Hepatocyte (in vitro differentiated cells): ENCODE results near the gene RAI1. TPM values are rescaled to one million over a fixed set of nuclear protein-coding genes. Genes with fewer than 3 reads are reported as not detected.

ENCODE experiments used
- DNase-seq: peaks from one replicate; pipeline ENCODE4 v3.0.0-alpha.2; 2016; ENCODE audit warnings: low spot score
- H2AFZ ChIP-seq: fragments of 200-600 bp; sonication (generic); 2 replicates; pipeline ENCODE4 v1.6.0; 2016; ENCODE audit warnings: antibody characterized with exemption, mild to moderate bottlenecking
- H3K27ac ChIP-seq: fragments of 200-600 bp; sonication (generic); 2 replicates; pipeline ENCODE4 v1.5.1; 2016; ENCODE audit warnings: mild to moderate bottlenecking
- H3K27me3 ChIP-seq: fragments of 200-600 bp; sonication (generic); 2 replicates; pipeline ENCODE4 v1.6.1; 2016
- H3K36me3 ChIP-seq: fragments of 200-600 bp; sonication (generic); replicated peaks from 2 replicates; pipeline ENCODE4 v1.5.1; 2016; ENCODE audit warnings: low read depth; ENCODE audit not compliant: insufficient read depth
- H3K4me1 ChIP-seq: fragments of 200-600 bp; sonication (generic); 2 replicates; pipeline ENCODE4 v1.5.1; 2016; ENCODE audit warnings: mild to moderate bottlenecking, moderate library complexity; ENCODE audit not compliant: insufficient read depth
- H3K4me2 ChIP-seq: fragments of 200-600 bp; sonication (generic); 2 replicates; pipeline ENCODE4 v1.6.0; 2016
- H3K4me3 ChIP-seq: fragments of 200-600 bp; sonication (generic); 2 replicates; pipeline ENCODE4 v1.5.1; 2016; ENCODE audit warnings: mild to moderate bottlenecking
- H3K79me2 ChIP-seq: fragments of 200-600 bp; sonication (generic); 2 replicates; pipeline ENCODE4 v1.6.0; 2017; ENCODE audit warnings: mild to moderate bottlenecking
- H3K9me2 ChIP-seq: fragments of 200-600 bp; sonication (generic); replicated peaks from 2 replicates; pipeline ENCODE4 v1.6.0; 2017; ENCODE audit warnings: mild to moderate bottlenecking; ENCODE audit not compliant: insufficient read depth
- H3K9me3 ChIP-seq: fragments of 200-600 bp; sonication (generic); 2 replicates; pipeline ENCODE4 v1.5.1; 2016; ENCODE audit warnings: low read depth, mild to moderate bottlenecking
- H4K20me1 ChIP-seq: fragments of 200-600 bp; sonication (generic); 2 replicates; pipeline ENCODE4 v1.6.0; 2016; ENCODE audit warnings: mild to moderate bottlenecking; ENCODE audit not compliant: insufficient read depth, poor library complexity, severe bottlenecking
- CTCF ChIP-seq: fragments of 200-600 bp; sonication (generic); IDR thresholded peaks from 2 replicates; pipeline ENCODE4 v1.5.1; 2016; ENCODE audit warnings: antibody characterized with exemption, mild to moderate bottlenecking; ENCODE audit not compliant: poor library complexity
- EZH2 ChIP-seq: fragments of 200-600 bp; sonication (generic); IDR thresholded peaks from 2 replicates; pipeline ENCODE4 v1.6.1; 2016; ENCODE audit warnings: antibody characterized with exemption, mild to moderate bottlenecking, borderline replicate concordance
- EZH2phosphoT487 ChIP-seq: fragments of 200-600 bp; sonication (generic); IDR thresholded peaks from one replicate; pipeline ENCODE4 v1.6.1; 2018; ENCODE audit warnings: antibody characterized with exemption, mild to moderate bottlenecking, low read depth, moderate library complexity; ENCODE audit not compliant: unreplicated experiment, severe bottlenecking
- WGBS: methylation state at CpG from one replicate; pipeline ENCODE4 v1.1.6; 2016; ENCODE audit warnings: low lambda C conversion rate; ENCODE audit errors: missing lambda C conversion rate; 5-methylcytosine and 5-hydroxymethylcytosine counted together
- polyA plus RNA-seq: library from polyadenylated mRNA; unstranded; fragments of >200 nt; fragmentation: Nextera tagmentation; extraction: Ambion mirVana; gene quantifications from 2 replicates; pipeline ENCODE4 v1.2.1, GENCODE V29; 2016
- total RNA-seq: library from RNA; depleted of rRNA; stranded (reverse); fragments of >200 nt; gene quantifications from 2 replicates; pipeline ENCODE4 v1.2.3, GENCODE V29; 2014

Gene RAI1
- total and polyA plus RNA-seq, 2 experiments from 2014 or later = 20.2 to 23.8 TPM

DNA sequence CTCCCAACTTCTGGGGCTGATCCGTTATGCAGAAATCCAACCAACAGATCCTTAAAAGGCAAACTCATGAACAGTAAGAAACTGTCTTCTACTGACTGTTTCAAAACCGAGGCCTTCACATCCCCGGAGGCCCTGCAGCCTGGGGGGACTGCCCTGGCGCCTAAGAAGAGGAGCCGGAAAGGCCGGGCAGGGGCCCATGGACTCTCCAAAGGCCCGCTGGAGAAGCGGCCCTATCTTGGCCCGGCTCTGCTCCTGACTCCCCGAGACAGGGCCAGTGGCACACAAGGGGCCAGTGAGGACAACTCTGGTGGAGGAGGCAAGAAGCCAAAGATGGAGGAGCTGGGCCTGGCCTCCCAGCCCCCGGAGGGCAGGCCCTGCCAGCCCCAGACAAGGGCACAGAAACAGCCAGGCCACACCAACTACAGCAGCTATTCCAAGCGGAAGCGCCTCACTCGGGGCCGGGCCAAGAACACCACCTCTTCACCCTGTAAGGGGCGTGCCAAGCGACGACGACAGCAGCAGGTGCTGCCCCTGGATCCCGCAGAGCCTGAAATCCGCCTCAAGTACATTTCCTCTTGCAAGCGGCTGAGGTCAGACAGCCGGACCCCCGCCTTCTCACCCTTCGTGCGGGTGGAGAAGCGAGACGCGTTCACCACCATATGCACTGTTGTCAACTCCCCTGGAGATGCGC, 116.0 kb downstream of the RAI1 start:
- Histone ChIP-seq H3K9me2 (no peaks in the 10 kb centered on the region), H3K4me1 (peaks cover 10% of the 10 kb centered on the region), H2AFZ (no peak overlapping the region), H3K9me3 (no peaks in the 10 kb centered on the region), H3K36me3 (no peaks in the 10 kb centered on the region), H3K4me3 (no peak overlapping the region), H3K4me2 (no peak overlapping the region), H3K27me3 (no peaks in the 10 kb centered on the region), H3K27ac (no peak overlapping the region), H4K20me1 (peaks cover 48% of the 10 kb centered on the region), H3K79me2 (peaks cover 12% of the 10 kb centered on the region)
- 96% methylated on average over 30 of the region's 30 CpGs for WGBS
- no peak for TF ChIP-seq CTCF
- TF ChIP-seq EZH2phosphoT487 = no peak
- no peak for TF ChIP-seq EZH2
- no peak for DNase-seq

DNA sequence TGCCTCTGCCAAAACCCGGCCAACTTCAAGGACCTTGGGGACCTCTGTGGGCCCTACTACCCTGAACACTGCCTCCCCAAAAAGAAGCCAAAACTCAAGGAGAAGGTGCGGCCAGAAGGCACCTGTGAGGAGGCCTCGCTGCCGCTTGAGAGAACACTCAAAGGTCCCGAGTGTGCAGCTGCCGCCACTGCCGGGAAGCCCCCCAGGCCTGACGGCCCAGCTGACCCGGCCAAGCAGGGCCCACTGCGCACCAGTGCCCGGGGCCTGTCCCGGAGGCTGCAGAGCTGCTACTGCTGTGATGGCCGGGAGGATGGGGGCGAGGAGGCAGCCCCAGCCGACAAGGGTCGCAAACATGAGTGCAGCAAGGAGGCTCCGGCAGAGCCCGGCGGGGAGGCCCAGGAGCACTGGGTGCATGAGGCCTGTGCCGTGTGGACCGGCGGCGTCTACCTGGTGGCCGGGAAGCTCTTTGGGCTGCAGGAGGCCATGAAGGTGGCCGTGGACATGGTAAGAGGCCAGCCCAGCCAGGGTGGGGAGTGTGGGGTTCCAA, 116.8 kb downstream of the RAI1 start:
- no peaks in the 10 kb centered on the region for H3K9me3 ChIP-seq
- no peak overlapping the region for H2AFZ ChIP-seq
- no peak overlapping the region for H3K4me2 ChIP-seq
- no peak for TF ChIP-seq EZH2phosphoT487
- TF ChIP-seq CTCF = no peak
- no peak for TF ChIP-seq EZH2
- peaks cover 1% of the 10 kb centered on the region for H3K4me1 ChIP-seq
- peaks cover 11% of the 10 kb centered on the region for H3K79me2 ChIP-seq
- DNase-seq = no peak
- WGBS = 96% methylated on average over 24 of the region's 25 CpGs
- no peaks in the 10 kb centered on the region for H3K36me3 ChIP-seq
- H4K20me1 ChIP-seq = peaks cover 41% of the 10 kb centered on the region
- no peaks in the 10 kb centered on the region for H3K27me3 ChIP-seq
- no peaks in the 10 kb centered on the region for H3K9me2 ChIP-seq
- no peak overlapping the region for H3K4me3 ChIP-seq
- H3K27ac ChIP-seq = no peak overlapping the region

- no peaks in the 10 kb centered on the region for H3K36me3 ChIP-seq
- 97% methylated on average over 16 of the region's 16 CpGs for WGBS
- H3K4me1 ChIP-seq = no peaks in the 10 kb centered on the region
- no peaks in the 10 kb centered on the region for H3K9me2 ChIP-seq
- peaks cover 37% of the 10 kb centered on the region for H4K20me1 ChIP-seq
- H3K4me3 ChIP-seq = no peak overlapping the region
- H3K9me3 ChIP-seq = no peaks in the 10 kb centered on the region
- TF ChIP-seq EZH2 = no peak
- no peak for TF ChIP-seq EZH2phosphoT487
- no peak for TF ChIP-seq CTCF
- H3K27me3 ChIP-seq = no peaks in the 10 kb centered on the region
- H3K79me2 ChIP-seq = peaks cover 11% of the 10 kb centered on the region
- H3K27ac ChIP-seq = no peak overlapping the region
- no peak for DNase-seq
- no peak overlapping the region for H3K4me2 ChIP-seq
- no peak overlapping the region for H2AFZ ChIP-seq
These were observed 117.5 kb downstream of the RAI1 start for GRCh38 chr17:17798573-17799255.
